Right atrium auricular region (tissue), 2 donors: Measurements from ENCODE around the gene NEK4. TPM values are rescaled to one million over a fixed set of nuclear protein-coding genes. Genes with fewer than 3 reads are reported as not detected.
"Not testable (repeated sequence)": the region's sequence is repeated elsewhere in the genome, so short reads cannot be mapped to it uniquely, and the experiment has no call there.

ENCODE experiments used
- DNase-seq: peaks from one replicate; pipeline ENCODE4 v3.0.0-alpha.2; 2019; ENCODE audit warnings: low spot score
- H3K27ac ChIP-seq, 2 donors: fragments of 200-600 bp; sonication (generic); 1 replicate in 1 of 2; 2 replicates in 1 of 2; pipeline ENCODE4 v1.5.1; 2016 to 2019
- H3K27me3 ChIP-seq, 2 donors: fragments of 200-600 bp; sonication (generic); one replicate each; pipeline versions ENCODE4 v1.5.1 to v1.6.0; 2017 to 2019
- H3K36me3 ChIP-seq: fragments of 200-600 bp; sonication (generic); one replicate; pipeline ENCODE4 v1.5.1; 2016
- H3K4me1 ChIP-seq, 2 donors: fragments of 200-600 bp; sonication (generic); one replicate each; pipeline versions ENCODE4 v1.5.1 to v1.6.0; 2017 to 2019
- H3K4me3 ChIP-seq, 2 donors: fragments of 200-600 bp; sonication (generic); 1 replicate in 1 of 2; 2 replicates in 1 of 2; pipeline ENCODE4 v1.5.1; 2017 to 2019; ENCODE audit warnings: mild to moderate bottlenecking in 1 of 2, moderate library complexity in 1 of 2
- H3K9me3 ChIP-seq, 2 donors: fragments of 200-600 bp; sonication (generic); one replicate each; pipeline ENCODE4 v1.5.1; 2019
- CTCF ChIP-seq, 2 donors: fragments of 200-600 bp; sonication (generic); IDR thresholded peaks; one replicate each; pipeline ENCODE4 v1.5.1; 2019; ENCODE audit warnings: antibody characterized with exemption in 2 of 2
- total RNA-seq, 2 donors: library from RNA; depleted of rRNA; stranded (reverse); fragments of >200 nt; gene quantifications; one replicate each; pipeline ENCODE4 v1.1.0, GENCODE V29; 2016

NEK4 gene
- total RNA-seq, 2 donors from 2014 or later, result 12.8 to 14.6 TPM

- Histone ChIP-seq H3K36me3 (no peaks in the 10 kb centered on the region), H3K27me3 (no peaks in the 10 kb centered on the region), H3K27ac (no peak overlapping the region), H3K9me3 (no peaks in the 10 kb centered on the region), H3K4me3 (no peak overlapping the region), H3K4me1 (no peaks in the 10 kb centered on the region)
- peak; percentile 55 for DNase-seq
- no peak for TF ChIP-seq CTCF (IDR thresholded peaks at IDR 0.05)
These were observed 9.3 kb upstream of the NEK4 start for GRCh38 chr3:52779837-52780585.

- Histone ChIP-seq H3K27me3 (no peaks in the 10 kb centered on the region), H3K36me3 (no peaks in the 10 kb centered on the region), H3K9me3 (no peaks in the 10 kb centered on the region), H3K4me1 (no peaks in the 10 kb centered on the region), H3K4me3 (no peak overlapping the region), H3K27ac (no peak overlapping the region)
- peak; percentile 55 for DNase-seq
- no peak for TF ChIP-seq CTCF (IDR thresholded peaks at IDR 0.05)
These were observed 8.5 kb upstream of the NEK4 start for GRCh38 chr3:52779011-52779836.

- peak; percentile 50 for DNase-seq
- H3K27me3 ChIP-seq, result no peaks in the 10 kb centered on the region
- no peak overlapping the region for H3K27ac ChIP-seq
- H3K9me3 ChIP-seq, result no peaks in the 10 kb centered on the region
- no peak overlapping the region for H3K4me3 ChIP-seq
- H3K36me3 ChIP-seq, result no peaks in the 10 kb centered on the region
- TF ChIP-seq CTCF (IDR thresholded peaks at IDR 0.05), result no peak
- no peaks in the 10 kb centered on the region for H3K4me1 ChIP-seq
These were observed 7.4 kb upstream of the NEK4 start for GRCh38 chr3:52777959-52778805.

- H3K9me3 ChIP-seq, result no peaks in the 10 kb centered on the region
- H3K27me3 ChIP-seq, result no peaks in the 10 kb centered on the region
- DNase-seq, result peak; percentile 50
- H3K4me1 ChIP-seq, result no peaks in the 10 kb centered on the region
- no peak within 1 kb of the TSS for H3K4me3 ChIP-seq
- no peak within 1 kb of the TSS for H3K27ac ChIP-seq
- no peaks in the 10 kb centered on the region for H3K36me3 ChIP-seq
- TF ChIP-seq CTCF (IDR thresholded peaks at IDR 0.05), result no peak
These were observed 6.6 kb upstream of the NEK4 start, which contains the start of gene ITIH1 for GRCh38 chr3:52777127-52777958. ITIH1 (plus strand) TSS chr3:52777599; CDS start chr3:52777616, 17 bp downstream.

- H3K36me3 ChIP-seq, H3K27ac ChIP-seq, H3K27me3 ChIP-seq, H3K9me3 ChIP-seq, H3K4me3 ChIP-seq, H3K4me1 ChIP-seq: not testable (repeated sequence)
- DNase-seq, result peak; percentile 23
These were observed 5.7 kb upstream of the NEK4 start for GRCh38 chr3:52776486-52776885.
